OCI-LY1 (cell line): ENCODE data around the gene CCDC85C.

Experiments used
- H2AFZ ChIP-seq: fragments of 200-600 bp; sonication (generic), shearing (Covaris generic); 2 replicates; pipeline ENCODE4 v1.6.0; 2014; ENCODE audit warnings: antibody characterized with exemption, mild to moderate bottlenecking, low read length
- H3F3A ChIP-seq: fragments of 200-600 bp; sonication (generic), shearing (Covaris generic); 2 replicates; pipeline ENCODE4 v1.6.0; 2014; ENCODE audit warnings: mild to moderate bottlenecking, antibody characterized with exemption, low read length, moderate library complexity; ENCODE audit not compliant: insufficient read depth
- H3K27ac ChIP-seq: fragments of 200-600 bp; sonication (generic); 2 replicates; pipeline ENCODE4 v1.5.1; 2014; ENCODE audit warnings: low read length, mixed run types, mild to moderate bottlenecking, low read depth; ENCODE audit not compliant: poor library complexity, severe bottlenecking
- H3K27me3 ChIP-seq: fragments of 200-600 bp; sonication (generic); 2 replicates; pipeline ENCODE4 v1.6.0; 2014; ENCODE audit warnings: antibody characterized with exemption, mild to moderate bottlenecking, low read length, moderate library complexity; ENCODE audit not compliant: insufficient read depth
- H3K36me3 ChIP-seq: fragments of 200-600 bp; sonication (generic); 2 replicates; pipeline ENCODE4 v1.6.1; 2014; ENCODE audit warnings: mild to moderate bottlenecking, antibody characterized with exemption, low read length, moderate library complexity, mixed read lengths; ENCODE audit not compliant: insufficient read depth
- H3K4me1 ChIP-seq: fragments of 200-600 bp; sonication (generic); 2 replicates; pipeline ENCODE4 v1.5.1; 2014; ENCODE audit warnings: mild to moderate bottlenecking, low read length, moderate library complexity; ENCODE audit not compliant: insufficient read depth, severe bottlenecking
- H3K4me2 ChIP-seq: fragments of 200-600 bp; sonication (generic), shearing (Covaris generic); 2 replicates; pipeline ENCODE4 v1.6.1; 2014; ENCODE audit warnings: low read length
- H3K4me3 ChIP-seq: fragments of 200-600 bp; sonication (generic); 2 replicates; pipeline ENCODE4 v1.5.1; 2014; ENCODE audit warnings: low read length, low read depth, mild to moderate bottlenecking, mixed read lengths; ENCODE audit not compliant: poor library complexity, severe bottlenecking
- H3K79me2 ChIP-seq: fragments of 200-600 bp; shearing (Covaris generic); 2 replicates; pipeline ENCODE4 v1.6.1; 2016; ENCODE audit warnings: mixed run types, low read length, mixed read lengths; ENCODE audit not compliant: insufficient read depth
- H3K9ac ChIP-seq: fragments of 200-600 bp; sonication (generic), shearing (Covaris generic); 2 replicates; pipeline ENCODE4 v1.6.1; 2014; ENCODE audit warnings: mild to moderate bottlenecking, low read length, mixed read lengths
- H3K9me2 ChIP-seq: fragments of 200-600 bp; sonication (generic), shearing (Covaris generic); 2 replicates; pipeline ENCODE4 v1.6.1; 2014; ENCODE audit warnings: low read depth, mild to moderate bottlenecking, low read length, mixed read lengths
- H3K9me3 ChIP-seq: fragments of 200-600 bp; shearing (Covaris generic); 2 replicates; pipeline ENCODE4 v1.6.1; 2014; ENCODE audit warnings: low read length, mixed read lengths
- H4K20me1 ChIP-seq: fragments of 200-600 bp; sonication (generic), shearing (Covaris generic); 2 replicates; pipeline ENCODE4 v1.6.0; 2016; ENCODE audit warnings: mild to moderate bottlenecking, low read length; ENCODE audit not compliant: insufficient read depth
- CTCF ChIP-seq: fragments of 200-600 bp; sonication (generic), shearing (Covaris generic); IDR thresholded peaks from 2 replicates; pipeline ENCODE4 v1.5.1; 2017; ENCODE audit warnings: mild to moderate bottlenecking, antibody characterized with exemption, low read length, moderate library complexity, mixed read lengths
- EZH2 ChIP-seq: fragments of 200-600 bp; sonication (generic), shearing (Covaris generic); IDR thresholded peaks from 2 replicates; pipeline ENCODE4 v1.8.0; 2017; ENCODE audit warnings: borderline replicate concordance, mixed run types, mild to moderate bottlenecking, antibody characterized with exemption, low read length, moderate library complexity, mixed read lengths

Gene CCDC85C

DNA sequence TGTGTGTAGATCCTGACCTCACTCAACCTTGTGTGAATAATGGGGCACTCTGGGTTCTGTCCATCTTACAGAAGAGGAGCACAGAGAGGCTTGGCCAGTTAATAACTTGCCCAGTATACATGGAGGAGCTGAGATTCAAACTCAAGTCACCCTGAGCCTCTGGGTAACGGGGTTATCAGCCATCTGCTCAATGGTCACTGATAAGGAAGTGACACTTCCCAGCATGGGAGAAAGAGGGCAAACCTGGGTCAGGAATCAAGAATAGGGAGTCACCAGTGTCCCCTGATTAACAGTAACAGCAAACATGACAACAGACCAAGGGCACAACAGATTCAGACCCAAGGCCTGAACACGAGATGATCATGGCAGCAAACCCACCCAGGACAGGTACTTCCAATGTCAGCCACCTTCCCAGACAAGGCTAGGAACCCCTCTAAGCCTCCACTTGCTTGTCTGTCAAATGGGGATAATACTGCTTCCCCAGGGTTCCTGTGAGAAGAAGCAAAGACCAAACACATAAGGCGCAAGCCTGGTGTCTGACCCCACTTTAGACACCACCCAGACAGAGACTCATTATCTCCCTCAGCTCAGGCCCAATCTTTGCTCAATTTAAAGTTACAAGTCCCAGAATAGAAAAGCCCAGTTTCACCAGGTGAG lies 3.6 kb downstream of the CCDC85C start:
- no peaks in the 10 kb centered on the region for H3F3A ChIP-seq
- no peaks in the 10 kb centered on the region for H3K4me1 ChIP-seq
- H2AFZ ChIP-seq: no peak overlapping the region
- TF ChIP-seq CTCF: no peak
- TF ChIP-seq EZH2: no peak
- H4K20me1 ChIP-seq: no peaks in the 10 kb centered on the region
- no peaks in the 10 kb centered on the region for H3K36me3 ChIP-seq
- H3K9me2 ChIP-seq: no peaks in the 10 kb centered on the region
- H3K9ac ChIP-seq: no peak overlapping the region
- H3K9me3 ChIP-seq: no peaks in the 10 kb centered on the region
- H3K79me2 ChIP-seq: no peaks in the 10 kb centered on the region
- no peak overlapping the region for H3K4me2 ChIP-seq
- H3K4me3 ChIP-seq: no peak overlapping the region
- H3K27me3 ChIP-seq: no peaks in the 10 kb centered on the region
- H3K27ac ChIP-seq: no peak overlapping the region

GRCh38 chr14:99599393-99599792 lies 4.6 kb downstream of the CCDC85C start:
- H3K27me3 ChIP-seq: no peaks in the 10 kb centered on the region
- H2AFZ ChIP-seq: no peak overlapping the region
- H3K36me3 ChIP-seq: no peaks in the 10 kb centered on the region
- no peak overlapping the region for H3K4me2 ChIP-seq
- H3K27ac ChIP-seq: no peak overlapping the region
- H3K79me2 ChIP-seq: no peaks in the 10 kb centered on the region
- no peak for TF ChIP-seq CTCF
- no peak for TF ChIP-seq EZH2
- peaks cover 3% of the 10 kb centered on the region for H3K4me1 ChIP-seq
- H3F3A ChIP-seq: no peaks in the 10 kb centered on the region
- no peaks in the 10 kb centered on the region for H3K9me3 ChIP-seq
- no peaks in the 10 kb centered on the region for H4K20me1 ChIP-seq
- H3K9me2 ChIP-seq: no peaks in the 10 kb centered on the region
- H3K9ac ChIP-seq: no peak overlapping the region
- no peak overlapping the region for H3K4me3 ChIP-seq

DNA sequence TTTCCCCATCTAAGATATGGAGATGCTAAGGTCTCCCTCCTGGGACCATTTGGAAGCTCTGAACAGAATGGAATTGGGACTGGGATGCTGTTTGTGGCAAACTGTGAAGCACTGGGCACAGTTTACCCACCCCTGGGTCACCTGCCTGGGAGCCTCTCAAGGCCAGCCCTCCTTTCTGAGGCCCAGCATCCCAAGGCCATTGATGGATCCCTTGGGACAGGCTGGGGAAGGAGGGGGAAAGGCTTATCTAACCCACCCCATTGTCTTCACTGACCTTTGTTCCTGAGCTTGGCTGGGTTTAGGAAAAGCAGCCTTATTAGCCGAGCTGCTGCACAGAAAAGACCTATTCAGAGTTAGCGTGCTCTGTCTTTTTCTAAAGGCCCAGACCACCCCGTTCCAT lies 5.2 kb downstream of the CCDC85C start:
- no peak for TF ChIP-seq CTCF
- no peak for TF ChIP-seq EZH2
- Histone ChIP-seq H3K4me2 (no peak overlapping the region), H3K4me1 (peaks cover 3% of the 10 kb centered on the region), H3K4me3 (no peak overlapping the region), H4K20me1 (no peaks in the 10 kb centered on the region), H3K27ac (no peak overlapping the region), H3K79me2 (no peaks in the 10 kb centered on the region), H2AFZ (no peak overlapping the region), H3K36me3 (no peaks in the 10 kb centered on the region), H3K27me3 (no peaks in the 10 kb centered on the region), H3K9me3 (no peaks in the 10 kb centered on the region), H3K9me2 (no peaks in the 10 kb centered on the region), H3K9ac (no peak overlapping the region), H3F3A (no peaks in the 10 kb centered on the region)
